Measurements from ENCODE around the gene DOCK11. TPM values are rescaled to one million over a fixed set of nuclear protein-coding genes. Genes with fewer than 3 reads are reported as not detected.
A peak's percentile ranks its signal among the peaks of the same experiment; 100 is the strongest.

DOCK11 gene
- polyA plus RNA-seq, 3 donors = 20.8 to 39.7 (median 34.8) TPM

- H3K9me3 Mint-ChIP-seq = peaks cover 0 to 5% (median 0%) of the 10 kb centered on the region in 7 donors
Observed at GRCh38 chrX:118524344-118524743, 28.7 kb downstream of the DOCK11 start.

GRCh38 chrX:118525174-118525730, 29.6 kb downstream of the DOCK11 start:
- no peak overlapping the region for H2AFZ ChIP-seq (ENCODE audit: insufficient read depth, low read depth, low read length, poor library complexity, severe bottlenecking)
- H3K4me1 ChIP-seq (ENCODE audit: control insufficient read depth in 1 of 2, insufficient read depth in 2 of 2, low read length in 2 of 2) = peaks cover 55 to 60% of the 10 kb centered on the region in 2 donors
- no peak overlapping the region for H3K4me3 ChIP-seq (replicated peaks in 1 of 3; ENCODE audit: low read depth in 2 of 3, low read length in 3 of 3)
- no CpG with 5 or more reads among the region's 4 CpGs for WGBS (ENCODE audit: insufficient coverage)
- no peaks in the 10 kb centered on the region for H3K9me3 ChIP-seq (replicated peaks in 1 of 2; ENCODE audit: control insufficient read depth in 1 of 2, insufficient read depth in 1 of 2, low read length in 2 of 2)
- intact Hi-C loops (cut with micrococcal nuclease) = no loop called here
- H3K79me2 ChIP-seq (ENCODE audit: insufficient read depth, low read length) = peaks cover 91% of the 10 kb centered on the region
- DNase-seq = peak in 2 of 3 donors; percentile 42 to 57
- H3K27me3 Mint-ChIP-seq (ENCODE audit: low read depth in 3 of 3) = peaks cover 0 to 1% (median 0%) of the 10 kb centered on the region in 3 donors
- peaks cover 0 to 7% (median 0%) of the 10 kb centered on the region in 7 donors for H3K9me3 Mint-ChIP-seq
- H3K4me3 Mint-ChIP-seq = no peak overlapping the region
- no peak overlapping the region for H3K4me2 ChIP-seq (replicated peaks; ENCODE audit: extremely low read depth, low read length, poor library complexity, severe bottlenecking)
- H3K27ac ChIP-seq (ENCODE audit: low read depth in 1 of 2, low read length in 2 of 2) = no peak overlapping the region
- H3K27ac Mint-ChIP-seq = peak overlapping the region; percentile 1 to 85 (median 79)
- H3K36me3 Mint-ChIP-seq = peaks cover 3 to 5% of the 10 kb centered on the region in 2 donors
- H3K4me1 Mint-ChIP-seq = peaks cover 68% of the 10 kb centered on the region
- H3K27me3 ChIP-seq (ENCODE audit: control insufficient read depth in 2 of 2, insufficient read depth in 2 of 2, low read length in 2 of 2) = no peaks in the 10 kb centered on the region
- peaks cover 54% of the 10 kb centered on the region for H4K20me1 ChIP-seq (ENCODE audit: insufficient read depth, low read length)
- H3K36me3 ChIP-seq (replicated peaks in 1 of 2; ENCODE audit: control insufficient read depth in 1 of 2, insufficient read depth in 2 of 2, low read length in 2 of 2) = no peaks in the 10 kb centered on the region
- TF ChIP-seq CTCF (IDR thresholded peaks at IDR 0.05) = no peak
- H3K9ac ChIP-seq (ENCODE audit: insufficient read depth, low read length, poor library complexity, severe bottlenecking) = no peak overlapping the region

More at GRCh38 chrX:118524344-118524743, 28.7 kb downstream of the DOCK11 start:
- DNase-seq = no peak
- Histone ChIP-seq H2AFZ (ENCODE audit: insufficient read depth, low read depth, low read length, poor library complexity, severe bottlenecking) (no peak overlapping the region), H3K79me2 (ENCODE audit: insufficient read depth, low read length) (peaks cover 91% of the 10 kb centered on the region), H3K4me3 (replicated peaks in 1 of 3; ENCODE audit: low read depth in 2 of 3, low read length in 3 of 3) (no peak overlapping the region), H3K36me3 (replicated peaks in 1 of 2; ENCODE audit: control insufficient read depth in 1 of 2, insufficient read depth in 2 of 2, low read length in 2 of 2) (no peaks in the 10 kb centered on the region), H3K27me3 (ENCODE audit: control insufficient read depth in 2 of 2, insufficient read depth in 2 of 2, low read length in 2 of 2) (no peaks in the 10 kb centered on the region), H3K4me1 (ENCODE audit: control insufficient read depth in 1 of 2, insufficient read depth in 2 of 2, low read length in 2 of 2) (peaks cover 49 to 55% of the 10 kb centered on the region in 2 donors), H3K4me2 (replicated peaks; ENCODE audit: extremely low read depth, low read length, poor library complexity, severe bottlenecking) (no peak overlapping the region), H4K20me1 (ENCODE audit: insufficient read depth, low read length) (peaks cover 60% of the 10 kb centered on the region), H3K9ac (ENCODE audit: insufficient read depth, low read length, poor library complexity, severe bottlenecking) (no peak overlapping the region), H3K27ac (ENCODE audit: low read depth in 1 of 2, low read length in 2 of 2) (peak overlapping the region in 1 of 2 donors; percentile 28), H3K9me3 (replicated peaks in 1 of 2; ENCODE audit: control insufficient read depth in 1 of 2, insufficient read depth in 1 of 2, low read length in 2 of 2) (no peaks in the 10 kb centered on the region)
- Mint-ChIP-seq H3K4me1 (peaks cover 63% of the 10 kb centered on the region), H3K36me3 (peaks cover 3 to 5% of the 10 kb centered on the region in 2 donors), H3K4me3 (no peak overlapping the region), H3K27me3 (ENCODE audit: low read depth in 3 of 3) (peaks cover 0 to 1% (median 0%) of the 10 kb centered on the region in 3 donors), H3K27ac (peak overlapping the region in 5 of 7 donors; percentile 14 to 80 (median 32))
- WGBS (ENCODE audit: insufficient coverage) = no CpG with 5 or more reads among the region's 3 CpGs
- intact Hi-C loops (cut with micrococcal nuclease) = no loop called here
- TF ChIP-seq CTCF (IDR thresholded peaks at IDR 0.05) = no peak

Data from CD14-positive monocyte (primary cell).